GM21423 (cell line): ENCODE measurements around the gene INO80D.
"Not testable (repeated sequence)": the region's sequence is repeated elsewhere in the genome, so short reads cannot be mapped to it uniquely, and the experiment has no call there.

Experiments used
- ATAC-seq: cut with Tn5 transposase; IDR thresholded peaks from one replicate; pipeline ENCODE4 v1.9.1; 2021; ENCODE audit warnings: mild to moderate bottlenecking, moderate library complexity; ENCODE audit not compliant: unreplicated experiment

INO80D gene

GRCh38 chr2:206031162-206031784, 54.7 kb downstream of the INO80D start:
- ATAC-seq = peak; percentile 55

GRCh38 chr2:206028101-206028500, 57.9 kb downstream of the INO80D start:
- no peak for ATAC-seq

- ATAC-seq = no peak
These were observed 62.8 kb downstream of the INO80D start for GRCh38 chr2:206023183-206023582.

GRCh38 chr2:206020171-206020570, 65.8 kb downstream of the INO80D start:
- no peak for ATAC-seq

- not testable (repeated sequence) for ATAC-seq
These were observed 70.2 kb downstream of the INO80D start for GRCh38 chr2:206015746-206016145.

GRCh38 chr2:206011795-206012194, 74.2 kb downstream of the INO80D start:
- no peak for ATAC-seq

GRCh38 chr2:206011018-206011614, 74.9 kb downstream of the INO80D start:
- ATAC-seq = no peak

GRCh38 chr2:206004004-206004693, 81.8 kb downstream of the INO80D start:
- ATAC-seq = no peak

GRCh38 chr2:206002440-206002839, 83.5 kb downstream of the INO80D start:
- no peak for ATAC-seq

GRCh38 chr2:206001912-206002311, 84.1 kb downstream of the INO80D start:
- ATAC-seq = no peak

GRCh38 chr2:206000776-206001175, 85.2 kb downstream of the INO80D start:
- ATAC-seq = no peak

- no peak for ATAC-seq
These were observed 87.4 kb downstream of the INO80D start for GRCh38 chr2:205998583-205998982.

- ATAC-seq = no peak
These were observed 89.8 kb downstream of the INO80D start for GRCh38 chr2:205996161-205996560.

- ATAC-seq = no peak
These were observed 90.7 kb downstream of the INO80D start for GRCh38 chr2:205995260-205995659.

GRCh38 chr2:205994344-205994743, 91.6 kb downstream of the INO80D start:
- no peak for ATAC-seq

GRCh38 chr2:205990104-205990503, 95.9 kb downstream of the INO80D start:
- no peak for ATAC-seq

GRCh38 chr2:205989271-205990071, 96.5 kb downstream of the INO80D start:
- ATAC-seq = no peak

- ATAC-seq = not testable (repeated sequence)
These were observed 97.3 kb downstream of the INO80D start for GRCh38 chr2:205988681-205989080.

GRCh38 chr2:205988274-205988673, 97.7 kb downstream of the INO80D start:
- no peak for ATAC-seq

GRCh38 chr2:205986334-205986733, 99.6 kb downstream of the INO80D start:
- not testable (repeated sequence) for ATAC-seq

- no peak for ATAC-seq
These were observed 101.6 kb downstream of the INO80D start for GRCh38 chr2:205984381-205984780.
